Lung (tissue), 12 donors: Measurements from ENCODE around the gene CROCC. TPM values are rescaled to one million over a fixed set of nuclear protein-coding genes. Genes with fewer than 3 reads are reported as not detected.
"Not testable (repeated sequence)": the region's sequence is repeated elsewhere in the genome, so short reads cannot be mapped to it uniquely, and the experiment has no call there.

Source experiments
- ATAC-seq: fragments of 200-7000 bp; cut with Tn5 transposase; one replicate; pipeline ENCODE4 v1.9.1; 2020; ENCODE audit warnings: moderate number of reproducible peaks; ENCODE audit not compliant: insufficient read depth, low FRiP score
- DNase-seq, 3 donors: peaks; one replicate each; pipeline ENCODE4 v3.0.0-alpha.2; 2013 to 2017
- H3K27ac ChIP-seq, 2 donors: one replicate each; pipeline ENCODE4 v1.5.1; 2013; ENCODE audit warnings: mild to moderate bottlenecking in 2 of 2, moderate library complexity in 2 of 2, control low read depth in 1 of 2, inconsistent platforms in 1 of 2, low read depth in 1 of 2, low read length in 1 of 2
- H3K27me3 ChIP-seq, 3 donors: one replicate each; pipeline ENCODE4 v1.5.1; 2013; ENCODE audit warnings: low read length in 2 of 3; ENCODE audit not compliant: control insufficient read depth in 3 of 3, insufficient read depth in 3 of 3
- H3K36me3 ChIP-seq, 4 donors: one replicate each; pipeline ENCODE4 v1.5.1; 2013; ENCODE audit warnings: low read length in 4 of 4, mild to moderate bottlenecking in 1 of 4, moderate library complexity in 1 of 4; ENCODE audit not compliant: control insufficient read depth in 4 of 4, insufficient read depth in 4 of 4
- H3K4me1 ChIP-seq, 5 donors: one replicate each; pipeline ENCODE4 v1.5.1; 2013; ENCODE audit warnings: low read length in 5 of 5, mild to moderate bottlenecking in 2 of 5, moderate library complexity in 1 of 5; ENCODE audit not compliant: control insufficient read depth in 5 of 5, insufficient read depth in 5 of 5
- H3K4me3 ChIP-seq: one replicate; pipeline ENCODE4 v1.5.1; 2013; ENCODE audit warnings: mild to moderate bottlenecking, control low read depth, moderate library complexity
- H3K9ac ChIP-seq, 2 donors: one replicate each; pipeline ENCODE4 v1.5.1; 2013; ENCODE audit warnings: low read length in 2 of 2, control low read depth in 1 of 2; ENCODE audit not compliant: insufficient read depth in 1 of 2
- H3K9me3 ChIP-seq, 4 donors: one replicate each; pipeline ENCODE4 v1.5.1; 2013; ENCODE audit warnings: low read length in 3 of 4, mild to moderate bottlenecking in 1 of 4, moderate library complexity in 1 of 4; ENCODE audit not compliant: control insufficient read depth in 4 of 4, insufficient read depth in 3 of 4
- CTCF ChIP-seq: IDR thresholded peaks from 2 replicates; pipeline ENCODE4 v1.5.1; 2012; ENCODE audit warnings: mild to moderate bottlenecking; ENCODE audit errors: control extremely low read depth, extremely low read depth
- WGBS, 2 donors: extraction: QIAGEN DNeasy Blood & Tissue Kit; methylation state at CpG; one replicate each; pipeline ENCODE4 v1.1.7; 2013; 5-methylcytosine and 5-hydroxymethylcytosine counted together
- polyA plus RNA-seq, 2 donors: library from polyadenylated mRNA; stranded (reverse); fragments of 200-250 nt; gene quantifications; one replicate each; pipeline ENCODE4 v1.2.1, GENCODE V29; 2013
- total RNA-seq, 2 donors: library from RNA; depleted of rRNA in 1 of 2; stranded (reverse); fragments of >200 nt in 1 of 2; gene quantifications; one replicate each; pipeline ENCODE4 v1.2.1, GENCODE V29; 2014 to 2021
- donor health status: control.
- donor health status: control.
- donor health status: Bipolar disorder and iron deficiency.
- donor health status: healthy.
- donor health status: DM: yes; HTN: yes; CAD: no.

The CROCC gene
- total and polyA plus RNA-seq, 4 donors = 14.9 to 42.2 (median 28.5) TPM

DNA sequence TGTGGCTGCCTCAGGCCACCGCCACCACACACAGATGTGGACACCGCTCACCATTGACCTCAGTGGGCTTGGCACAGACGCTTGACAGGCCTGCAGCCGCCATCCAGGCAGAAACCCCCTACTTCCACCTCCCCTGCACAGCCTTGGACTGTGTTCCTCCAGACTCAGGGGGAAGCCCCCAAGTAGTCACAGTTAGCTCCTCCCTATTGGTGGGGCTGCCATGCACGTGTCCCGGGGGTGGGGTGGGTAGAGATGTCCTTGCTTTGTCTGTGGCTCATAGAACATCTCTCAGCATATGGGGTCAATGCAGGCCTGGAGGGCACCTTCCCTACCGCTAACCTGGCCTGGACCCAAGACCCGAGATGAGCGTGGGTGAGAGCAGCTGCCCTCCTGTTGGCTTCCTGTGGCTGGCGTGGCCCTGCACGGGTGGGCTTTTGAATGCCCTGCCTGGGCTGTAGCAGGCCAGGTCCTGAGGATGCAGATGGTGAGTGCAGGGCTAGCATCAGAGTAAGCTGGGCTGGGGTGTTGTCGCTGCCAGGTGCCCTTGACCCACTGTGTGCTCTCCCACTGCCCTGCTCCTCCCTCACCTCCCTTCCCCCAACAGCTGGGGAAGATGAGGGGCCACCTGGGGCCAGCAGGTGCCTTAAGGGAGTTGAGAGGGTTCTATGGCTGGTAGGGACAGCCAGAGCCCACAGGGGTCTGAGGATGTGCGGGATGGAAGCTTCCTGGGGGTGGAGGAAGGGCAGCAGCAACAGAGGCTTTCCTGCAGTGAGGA lies 6.2 kb downstream of the CROCC start:
- peaks cover 0 to 2% (median 0%) of the 10 kb centered on the region in 4 donors for H3K36me3 ChIP-seq
- TF ChIP-seq CTCF = no peak
- no peaks in the 10 kb centered on the region for H3K9me3 ChIP-seq
- H3K4me1 ChIP-seq = peaks cover 0 to 17% (median 2%) of the 10 kb centered on the region in 5 donors
- H3K9ac ChIP-seq = no peak overlapping the region
- 79% methylated on average over 13 of the region's 13 CpGs for WGBS, 2 donors
- no peak overlapping the region for H3K4me3 ChIP-seq
- ATAC-seq (no peak), DNase-seq (no peak)
- H3K27me3 ChIP-seq = no peaks in the 10 kb centered on the region
- no peak overlapping the region for H3K27ac ChIP-seq

DNA sequence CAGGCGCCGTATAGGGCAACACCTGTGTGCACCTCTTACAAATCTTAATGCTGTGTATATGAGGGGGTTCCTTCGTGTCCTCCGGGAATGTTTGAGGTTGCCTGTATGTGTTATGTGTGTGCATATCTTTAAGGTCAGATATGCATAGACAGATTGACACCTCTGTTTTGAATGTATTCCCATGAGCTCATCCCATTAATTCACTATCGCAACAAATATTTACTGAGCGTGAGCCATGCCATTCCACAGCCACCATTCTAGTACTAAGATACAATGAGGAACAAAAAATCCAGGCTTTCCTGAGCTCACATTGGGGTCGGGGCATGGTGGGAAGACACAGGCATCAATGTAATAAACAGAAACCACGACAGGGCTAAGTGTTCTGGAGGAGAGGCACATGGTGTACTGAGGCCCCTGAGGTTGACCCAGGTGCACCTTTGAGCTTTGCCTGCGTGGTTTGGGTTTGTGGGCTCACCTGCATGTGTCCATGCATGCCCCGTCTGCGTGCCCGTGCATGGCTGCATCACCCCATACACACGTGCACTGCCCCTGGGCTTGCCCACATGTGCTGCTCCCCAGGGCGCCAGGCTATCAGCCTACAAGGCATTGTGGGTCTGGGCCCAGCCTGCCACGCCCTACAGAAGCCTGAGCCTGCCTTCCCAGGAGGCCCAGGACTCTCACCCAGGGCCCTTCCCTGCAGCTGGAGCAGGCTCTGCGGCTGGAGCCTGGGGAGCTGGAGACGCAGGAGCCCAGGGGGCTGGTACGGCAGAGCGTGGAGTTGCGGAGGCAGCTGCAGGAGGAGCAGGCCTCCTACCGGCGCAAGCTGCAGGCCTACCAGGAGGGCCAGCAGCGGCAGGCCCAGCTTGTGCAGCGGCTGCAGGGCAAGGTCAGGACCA lies 7.7 kb downstream of the CROCC start:
- H3K9ac ChIP-seq, H3K36me3 ChIP-seq, ATAC-seq, H3K4me3 ChIP-seq, H3K27me3 ChIP-seq, H3K9me3 ChIP-seq, DNase-seq, H3K27ac ChIP-seq: not testable (repeated sequence)
- WGBS, 2 donors = 88 to 90% methylated on average over 22 to 24 of the region's 24 CpGs
- peaks cover 0 to 17% (median 0%) of the 10 kb centered on the region in 5 donors for H3K4me1 ChIP-seq

GRCh38 chr1:16931206-16931934 lies 9.6 kb downstream of the CROCC start:
- ATAC-seq, H3K36me3 ChIP-seq, H3K27me3 ChIP-seq, H3K4me3 ChIP-seq, H3K27ac ChIP-seq, H3K9me3 ChIP-seq, H3K9ac ChIP-seq, DNase-seq: not testable (repeated sequence)
- peaks cover 0 to 12% (median 0%) of the 10 kb centered on the region in 5 donors for H3K4me1 ChIP-seq
- 84 to 85% methylated on average over 18 of the region's 18 CpGs for WGBS, 2 donors

- H3K9me3 ChIP-seq, H3K4me1 ChIP-seq, ATAC-seq, H3K27me3 ChIP-seq, H3K4me3 ChIP-seq, H3K9ac ChIP-seq, H3K36me3 ChIP-seq, H3K27ac ChIP-seq, DNase-seq: not testable (repeated sequence)
These were observed 12.2 kb downstream of the CROCC start for GRCh38 chr1:16933945-16934344.

- peaks cover 0 to 11% (median 2%) of the 10 kb centered on the region in 4 donors for H3K36me3 ChIP-seq
- ATAC-seq, H3K9ac ChIP-seq, H3K9me3 ChIP-seq, H3K4me3 ChIP-seq, DNase-seq, H3K27ac ChIP-seq, H3K27me3 ChIP-seq, H3K4me1 ChIP-seq: not testable (repeated sequence)
- WGBS, 2 donors = 92 to 97% methylated on average over 16 of the region's 16 CpGs
These were observed 14.8 kb downstream of the CROCC start for GRCh38 chr1:16936580-16936979.
